ENCODE measurements around the gene FRA10AC1.
A peak's percentile ranks its signal among the peaks of the same experiment; 100 is the strongest.
"Not testable (repeated sequence)": the region's sequence is repeated elsewhere in the genome, so short reads cannot be mapped to it uniquely, and the experiment has no call there.

FRA10AC1 gene

DNA sequence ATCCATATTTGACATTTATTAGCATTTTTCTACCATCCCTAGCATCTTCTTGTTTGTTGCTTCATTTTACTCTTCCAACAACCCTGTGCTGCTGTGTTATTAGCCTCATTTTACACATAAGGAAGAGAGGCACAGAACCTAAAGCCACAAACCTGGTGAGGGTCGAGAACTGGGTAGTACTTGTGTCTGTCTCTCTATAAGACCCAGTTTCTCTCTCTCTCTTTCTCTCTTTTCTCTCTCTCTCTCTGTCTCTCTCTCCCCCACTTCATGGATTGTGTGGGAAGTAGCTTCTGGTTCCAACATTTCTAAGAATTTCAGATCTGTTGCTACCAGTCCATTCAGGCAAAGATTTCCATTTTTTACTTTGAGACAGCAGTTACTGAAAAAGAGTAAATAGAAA lies 1.4 kb upstream of the FRA10AC1 start:
- no peak for DNase-seq (ENCODE audit: low read depth, low spot score)

- peak; percentile 28 for DNase-seq (ENCODE audit: low read depth, low spot score)
Measured at GRCh38 chr10:93703066-93703465, 674 bp upstream of the FRA10AC1 start.

- DNase-seq (ENCODE audit: low read depth, low spot score), result peak; percentile 55
Measured at GRCh38 chr10:93701866-93702209, 554 bp downstream of the FRA10AC1 start.

DNA sequence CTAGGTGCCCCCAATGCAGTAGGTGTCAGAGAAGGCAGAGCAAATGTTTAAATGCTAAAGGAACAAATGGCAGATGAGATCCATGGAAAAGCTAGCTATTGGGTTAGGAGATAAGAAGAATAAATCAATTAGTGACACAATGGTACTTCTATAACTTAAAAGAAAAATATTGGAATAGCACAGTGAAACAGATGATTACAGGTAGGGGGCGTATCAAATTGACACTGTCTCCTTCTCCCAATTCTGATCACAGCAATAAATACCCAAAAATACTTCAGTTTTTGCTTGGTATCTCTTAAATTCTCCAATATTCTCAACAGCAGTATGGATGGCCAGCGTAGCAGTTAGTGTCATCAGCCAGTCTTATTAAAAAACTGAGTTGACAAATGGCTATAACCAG lies 5.2 kb downstream of the FRA10AC1 start:
- DNase-seq (ENCODE audit: low read depth, low spot score), result no peak

DNA sequence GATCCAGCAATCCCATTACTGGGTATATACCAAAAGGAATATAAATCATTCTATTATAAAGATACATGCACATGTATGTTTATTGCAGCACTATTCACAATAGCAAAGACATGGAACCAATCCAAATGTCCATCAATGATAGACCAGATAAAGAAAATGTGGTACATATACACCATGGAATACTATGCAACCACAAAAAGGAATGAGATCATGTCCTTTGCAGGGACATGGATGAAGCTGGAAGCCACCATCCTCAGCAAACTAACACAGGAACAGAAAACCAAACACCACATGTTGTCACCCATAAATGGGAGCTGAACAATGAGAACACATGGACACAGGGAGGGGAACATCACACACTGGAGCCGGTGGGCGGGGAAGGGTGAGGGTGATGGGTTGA lies 5.8 kb downstream of the FRA10AC1 start:
- not testable (repeated sequence) for DNase-seq (ENCODE audit: low read depth, low spot score)

DNA sequence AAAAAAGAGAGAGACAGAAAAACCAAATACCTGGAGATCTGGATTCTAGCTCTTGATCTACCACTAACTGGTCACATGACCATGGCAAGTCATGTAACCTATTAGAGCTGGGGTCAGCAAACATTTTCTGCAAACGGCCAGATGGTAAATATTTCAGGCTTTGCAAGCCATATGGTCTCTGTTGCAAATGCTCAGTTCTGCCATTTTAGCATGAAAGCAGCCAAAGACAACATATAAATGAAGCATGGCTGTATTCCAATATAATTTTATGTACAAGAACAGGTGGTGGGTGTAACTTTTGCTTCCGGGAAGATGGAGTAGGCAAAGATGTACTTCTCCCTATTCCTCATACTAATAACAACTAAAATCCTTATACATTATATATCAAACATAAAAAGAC lies 6.7 kb downstream of the FRA10AC1 start:
- DNase-seq (ENCODE audit: low read depth, low spot score), result no peak

GRCh38 chr10:93687737-93688136 lies 14.7 kb downstream of the FRA10AC1 start:
- no peak for DNase-seq (ENCODE audit: low read depth, low spot score)

DNA sequence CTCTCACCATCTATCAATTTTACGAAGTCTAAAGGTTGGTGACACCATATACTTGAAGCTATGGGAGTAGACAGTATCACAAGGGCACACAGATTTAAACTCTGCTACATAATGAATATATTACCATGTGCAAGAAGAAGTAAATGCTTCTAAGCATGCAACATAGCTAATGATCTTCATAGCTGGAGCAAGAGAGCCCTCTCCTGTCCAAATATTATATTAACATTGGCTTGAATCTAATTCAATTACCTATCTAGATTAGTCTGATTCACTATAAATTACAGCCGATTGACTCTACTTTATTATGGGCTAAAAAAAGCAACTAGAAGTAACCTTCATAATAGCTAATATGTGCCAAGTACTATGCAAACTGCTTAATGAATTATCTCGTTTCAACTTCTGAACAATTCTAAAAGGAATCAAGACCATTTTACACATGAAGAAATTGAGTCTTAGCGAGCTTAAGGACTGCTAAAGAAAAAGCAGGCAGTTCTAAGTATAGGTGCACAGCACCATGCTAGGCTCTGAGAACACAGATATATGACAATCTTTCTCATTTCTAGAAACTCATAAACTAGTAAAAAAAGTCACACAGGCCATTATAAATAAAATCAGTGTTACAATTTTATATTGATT lies 21.9 kb downstream of the FRA10AC1 start:
- DNase-seq (ENCODE audit: low read depth, low spot score), result peak; percentile 55

DNA sequence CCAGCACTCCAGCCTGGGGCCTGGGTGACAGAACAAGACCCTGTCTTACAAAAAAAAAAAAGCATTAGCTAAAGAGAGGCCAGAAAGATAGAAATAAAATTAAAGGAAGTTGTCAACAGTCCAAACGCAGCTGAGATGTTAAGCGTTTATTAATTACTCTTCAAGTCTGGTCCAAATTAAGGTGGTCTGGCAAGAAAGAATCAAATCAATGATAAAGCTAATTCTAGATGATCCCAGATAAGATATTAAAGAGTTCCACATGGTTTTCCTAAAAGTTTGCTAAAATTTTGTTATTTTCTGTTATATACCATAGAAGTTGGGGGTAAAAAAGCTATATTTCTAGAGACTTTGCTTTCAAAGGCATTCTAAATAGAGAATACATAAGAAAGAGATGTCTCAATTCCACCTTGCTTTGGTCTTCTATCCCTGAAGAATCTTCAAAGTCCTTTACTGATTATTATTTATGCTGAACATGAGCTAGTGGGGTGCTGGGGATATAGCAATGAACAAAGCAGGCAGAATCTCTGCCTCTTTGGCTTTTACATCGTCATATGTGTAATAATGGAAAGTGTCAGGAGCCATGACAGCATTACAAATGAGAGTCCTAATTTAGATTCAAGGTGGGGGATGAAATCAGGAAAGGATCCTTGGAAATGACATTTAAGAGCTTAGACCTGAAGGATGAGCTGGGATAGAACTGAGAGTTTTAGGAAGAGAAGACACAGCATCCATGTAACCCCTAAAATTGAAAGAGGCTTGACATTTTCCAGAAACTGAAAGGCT lies 23.4 kb downstream of the FRA10AC1 start:
- no peak for DNase-seq (ENCODE audit: low read depth, low spot score)

DNA sequence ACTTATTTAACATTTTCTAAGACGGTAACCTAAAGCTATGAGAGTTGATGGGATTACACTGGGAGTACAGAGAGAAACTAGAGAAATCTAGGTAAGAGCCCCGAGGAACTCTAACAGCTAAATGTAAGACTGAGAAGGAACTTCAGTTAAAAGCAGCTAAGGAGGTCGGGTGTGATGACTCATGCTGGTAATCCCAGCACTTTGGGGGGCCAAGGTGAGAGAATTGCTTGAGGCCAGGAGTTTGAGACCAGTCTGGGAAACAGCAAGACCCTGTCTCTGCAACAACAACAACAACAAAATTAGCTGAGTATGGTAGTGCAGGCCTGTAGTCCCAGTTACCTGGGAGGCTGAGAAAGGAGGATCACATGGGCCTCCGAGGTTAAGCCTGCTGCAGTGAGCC lies 24.0 kb downstream of the FRA10AC1 start:
- no peak for DNase-seq (ENCODE audit: low read depth, low spot score)

GRCh38 chr10:93673791-93674190 lies 28.6 kb downstream of the FRA10AC1 start:
- no peak for DNase-seq (ENCODE audit: low read depth, low spot score)

DNA sequence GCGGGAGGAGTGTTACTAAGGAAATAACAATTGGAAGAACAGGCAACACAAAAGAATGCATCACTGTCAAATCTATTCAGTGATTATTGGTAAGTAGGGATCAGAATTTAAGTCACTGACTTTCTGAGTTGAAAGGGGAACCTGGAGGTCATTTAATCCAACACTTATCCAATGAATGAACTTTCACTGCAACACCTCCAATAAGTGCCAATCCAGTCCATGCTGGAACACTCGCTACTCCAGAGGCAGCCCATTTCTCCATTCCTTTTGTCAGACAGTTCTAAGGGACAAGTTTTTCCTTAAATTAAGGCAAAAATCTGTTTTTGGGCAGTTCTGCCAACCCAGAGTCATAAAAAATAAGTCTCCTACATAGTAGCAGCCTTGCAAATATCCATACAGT lies 29.5 kb downstream of the FRA10AC1 start:
- DNase-seq (ENCODE audit: low read depth, low spot score), result no peak

DNA sequence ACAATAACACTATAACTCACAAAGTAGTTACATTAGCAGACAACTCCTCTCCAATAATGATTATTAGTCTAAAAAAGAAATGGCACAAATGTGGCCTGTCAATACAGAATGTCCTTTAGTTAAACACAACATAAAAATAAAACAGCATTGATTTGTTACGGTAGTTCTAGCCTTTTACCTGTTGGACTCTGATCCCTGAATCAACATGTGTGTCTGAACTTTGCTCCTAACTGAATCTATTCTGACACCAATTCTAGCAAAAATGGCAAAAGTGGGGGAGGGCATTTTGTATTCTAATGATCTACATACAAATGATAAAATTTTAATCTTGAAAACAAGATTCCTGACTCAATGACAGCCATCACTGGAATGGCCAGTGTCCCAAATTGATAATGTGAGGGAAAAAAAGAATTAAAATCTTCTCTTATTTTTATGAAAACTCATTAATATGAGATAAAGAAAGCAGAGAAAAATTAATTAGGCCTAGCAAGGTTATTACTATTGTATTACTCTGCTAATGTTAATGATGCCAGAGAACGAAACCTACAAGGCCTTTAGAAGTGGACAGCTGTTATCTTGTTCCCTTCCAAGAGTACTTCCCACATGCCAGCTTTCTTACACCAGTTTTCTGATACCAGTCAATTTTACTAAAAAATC lies 30.2 kb downstream of the FRA10AC1 start:
- no peak for DNase-seq (ENCODE audit: low read depth, low spot score)

DNA sequence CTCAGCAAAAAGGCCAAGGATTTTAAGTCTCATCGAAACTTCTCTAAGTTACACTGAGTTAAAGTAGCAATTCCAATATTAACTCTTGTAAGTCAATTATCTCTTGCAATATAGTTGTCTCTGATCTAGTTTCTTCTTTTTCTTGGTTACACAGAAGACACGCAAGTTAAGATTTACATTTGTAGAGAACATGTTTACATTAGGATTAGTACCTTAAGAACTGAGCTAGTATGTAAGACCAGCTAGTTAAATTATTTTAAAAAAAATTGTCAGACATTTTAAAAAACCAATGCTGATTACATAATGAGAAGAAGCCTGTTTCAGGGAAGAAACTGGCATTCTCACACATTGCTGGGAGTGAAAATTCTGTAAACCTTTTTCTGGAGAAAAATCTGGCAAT lies 31.4 kb downstream of the FRA10AC1 start:
- no peak for DNase-seq (ENCODE audit: low read depth, low spot score)

DNA sequence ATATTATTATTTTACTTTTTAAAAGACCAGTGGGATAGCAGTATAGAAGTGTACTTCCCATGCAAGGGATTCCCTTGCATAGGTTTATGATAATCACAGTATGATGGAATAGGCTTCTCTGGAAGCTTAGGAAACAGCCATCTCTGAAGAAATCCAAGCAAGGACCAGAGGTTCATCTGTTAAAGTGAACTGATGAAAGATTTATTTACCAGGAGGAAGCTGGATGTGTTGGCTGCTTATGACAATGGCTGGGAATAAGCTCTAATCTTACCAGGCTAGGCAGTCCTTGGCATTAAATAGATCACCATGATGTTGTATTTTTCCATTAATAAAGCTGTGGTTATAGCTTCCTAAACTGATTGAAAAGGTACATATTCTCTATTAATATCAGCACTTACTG lies 32.0 kb downstream of the FRA10AC1 start:
- no peak for DNase-seq (ENCODE audit: low read depth, low spot score)

DNA sequence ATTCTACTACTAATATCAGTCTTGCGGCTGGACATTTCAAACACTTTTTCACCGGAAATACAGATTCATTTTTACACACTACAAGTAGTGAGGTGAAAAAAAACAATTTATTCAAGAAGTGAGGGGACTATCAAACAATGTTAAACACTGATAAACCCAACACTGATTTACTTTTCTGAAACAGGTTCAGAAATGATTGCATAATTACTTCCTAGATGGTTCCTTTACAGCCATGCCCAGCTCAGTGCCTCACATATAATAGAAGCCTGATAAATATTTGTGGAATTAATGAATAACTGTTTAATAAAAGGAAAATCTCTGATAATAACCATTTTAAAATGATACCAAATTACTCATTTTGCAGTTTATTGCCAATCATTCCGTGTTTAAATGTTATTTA lies 34.6 kb downstream of the FRA10AC1 start:
- DNase-seq (ENCODE audit: low read depth, low spot score), result no peak

DNA sequence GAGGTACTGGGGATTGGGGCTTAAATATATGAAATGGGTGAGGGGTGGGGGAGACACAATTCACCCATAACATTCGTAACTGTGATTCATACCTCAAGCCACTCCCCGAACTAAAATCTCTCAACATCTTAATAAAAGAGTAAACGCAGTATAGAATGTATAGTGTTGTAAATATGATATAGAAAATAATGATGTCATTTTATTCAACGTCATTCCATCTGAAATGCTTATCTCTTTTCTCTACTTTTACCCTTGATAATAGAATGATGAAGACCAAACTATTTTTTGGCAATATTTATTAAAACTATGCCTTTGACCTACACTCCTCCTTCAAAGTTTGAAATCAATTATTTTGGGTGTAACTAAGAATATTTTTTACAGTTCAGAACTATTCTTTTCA lies 36.4 kb downstream of the FRA10AC1 start:
- DNase-seq (ENCODE audit: low read depth, low spot score), result no peak

DNA sequence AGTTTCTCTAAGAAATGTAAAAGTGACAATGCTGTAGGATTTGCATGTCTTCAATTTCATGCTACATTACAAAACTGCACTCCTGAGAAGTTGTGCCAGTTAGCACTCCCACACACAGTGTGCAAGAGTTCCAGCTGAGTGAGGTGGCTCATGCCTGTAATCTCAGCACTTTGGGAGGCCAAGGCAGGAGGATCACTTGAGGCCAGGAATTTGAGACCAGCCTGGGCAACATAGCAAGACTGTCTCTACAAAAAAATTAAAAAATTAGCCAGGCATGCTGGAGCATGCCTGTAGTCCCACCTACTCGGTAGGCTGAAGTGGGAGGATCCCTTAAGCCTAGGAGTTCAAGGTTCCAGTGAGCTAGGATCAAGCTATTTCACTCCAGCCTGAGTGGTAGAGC lies 44.6 kb downstream of the FRA10AC1 start:
- no peak for DNase-seq (ENCODE audit: low read depth, low spot score)

- DNase-seq (ENCODE audit: low read depth, low spot score), result no peak
Measured at GRCh38 chr10:93656155-93656554, 46.2 kb downstream of the FRA10AC1 start.

DNA sequence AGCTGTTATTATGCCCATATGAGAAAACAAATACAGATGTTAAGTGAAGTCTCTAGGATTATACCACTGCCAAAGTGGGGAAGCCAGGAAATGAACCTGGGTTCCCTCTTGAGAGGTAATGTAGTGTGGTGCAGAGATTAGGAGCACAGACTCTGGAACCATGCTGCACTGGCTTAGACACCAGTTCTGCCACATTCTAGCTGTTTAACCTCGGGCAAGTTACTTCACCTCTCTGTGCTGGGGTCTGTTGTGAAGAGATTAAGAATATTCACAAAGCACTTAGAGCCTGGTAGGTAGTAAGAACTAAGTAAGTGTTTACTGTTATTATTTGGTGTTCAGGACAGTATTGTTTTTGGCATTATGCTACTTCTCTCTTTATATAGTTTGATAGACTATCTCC lies 48.2 kb downstream of the FRA10AC1 start:
- DNase-seq (ENCODE audit: low read depth, low spot score), result no peak

- peak; percentile 40 for DNase-seq (ENCODE audit: low read depth, low spot score)
Measured at GRCh38 chr10:93652857-93653256, 49.5 kb downstream of the FRA10AC1 start.

DNA sequence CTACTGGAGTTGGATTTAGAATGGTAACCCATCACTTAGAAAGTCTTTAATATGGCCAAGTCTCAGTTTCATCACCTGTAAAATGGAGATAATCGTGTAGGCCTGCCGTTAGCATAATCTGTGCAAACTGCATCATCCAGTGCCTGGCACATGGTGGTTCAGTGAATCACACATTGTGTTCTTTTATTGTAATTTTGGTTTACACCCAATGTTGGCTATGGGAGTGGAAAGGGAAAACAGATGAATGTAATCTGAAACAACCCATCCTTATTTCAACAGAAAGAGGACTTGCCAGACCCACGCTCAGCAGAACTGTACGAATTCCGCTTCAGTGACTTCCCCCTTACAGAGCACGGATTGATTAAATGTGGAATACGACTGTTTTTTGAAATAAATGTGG lies 62.6 kb downstream of the FRA10AC1 start:
- DNase-seq (ENCODE audit: low read depth, low spot score), result no peak
